Keratinocyte (primary cell): ENCODE results near the gene CAPZB. TPM values are rescaled to one million over a fixed set of nuclear protein-coding genes. Genes with fewer than 3 reads are reported as not detected.
A peak's percentile ranks its signal among the peaks of the same experiment; 100 is the strongest.

Experiments
- DNase-seq: peaks from one replicate; pipeline ENCODE4 v3.0.0-alpha.2; 2011; ENCODE audit warnings: low read depth, missing footprints, low spot score
- FAIRE-seq: peaks from 2 replicates; lab custom pipeline; 2011; peaks lifted over from hg19 to GRCh38; lab: Jason Lieb, UNC
- H2AFZ ChIP-seq: 2 replicates; pipeline ENCODE4 v1.6.0; 2012; ENCODE audit warnings: low read length, control low read depth, inconsistent platforms; ENCODE audit not compliant: control insufficient read depth
- H3K27ac ChIP-seq: 2 replicates; pipeline ENCODE4 v1.5.1; 2011; ENCODE audit warnings: low read length; ENCODE audit not compliant: control insufficient read depth, insufficient read depth
- H3K27me3 ChIP-seq: 3 replicates; pipeline ENCODE4 v1.6.0; 2011; ENCODE audit warnings: low read length; ENCODE audit not compliant: control insufficient read depth, insufficient read depth; ENCODE audit errors: extremely low read depth
- H3K36me3 ChIP-seq, 2 experiments: 2 replicates in 1 of 2; 3 replicates in 1 of 2; pipeline ENCODE4 v1.5.1; 2011; ENCODE audit warnings: low read length in 2 of 2, mild to moderate bottlenecking in 1 of 2; ENCODE audit not compliant: control insufficient read depth in 2 of 2, insufficient read depth in 2 of 2; ENCODE audit errors: extremely low read depth in 1 of 2
- H3K4me1 ChIP-seq: 3 replicates; pipeline ENCODE4 v1.5.1; 2011; ENCODE audit warnings: low read length; ENCODE audit not compliant: control insufficient read depth, insufficient read depth; ENCODE audit errors: extremely low read depth
- H3K4me2 ChIP-seq: 3 replicates; pipeline ENCODE4 v1.6.0; 2011; ENCODE audit warnings: low read depth, low read length; ENCODE audit not compliant: control insufficient read depth, insufficient read depth; ENCODE audit errors: extremely low read depth
- H3K4me3 ChIP-seq, 3 experiments: fragments of 200-600 bp in 1 of 3; sonication (generic) in 1 of 3; 2 replicates in 2 of 3; 3 replicates in 1 of 3; pipeline ENCODE4 v1.5.1; 2011 to 2016; ENCODE audit warnings: low read length in 3 of 3, mild to moderate bottlenecking in 3 of 3, control low read depth in 2 of 3, inconsistent platforms in 1 of 3, low read depth in 1 of 3, mixed read lengths in 1 of 3, mixed run types in 1 of 3, moderate library complexity in 1 of 3; ENCODE audit not compliant: control insufficient read depth in 2 of 3, insufficient read depth in 2 of 3; ENCODE audit errors: extremely low read depth in 1 of 3
- H3K79me2 ChIP-seq: 2 replicates; pipeline ENCODE4 v1.6.0; 2012; ENCODE audit warnings: low read length; ENCODE audit not compliant: control insufficient read depth, insufficient read depth
- H3K9ac ChIP-seq: 3 replicates; pipeline ENCODE4 v1.6.0; 2011; ENCODE audit warnings: low read length; ENCODE audit not compliant: control insufficient read depth, insufficient read depth; ENCODE audit errors: extremely low read depth
- H3K9me1 ChIP-seq: 3 replicates; pipeline ENCODE4 v1.6.0; 2011; ENCODE audit warnings: low read length; ENCODE audit not compliant: control insufficient read depth, insufficient read depth; ENCODE audit errors: extremely low read depth
- H3K9me3 ChIP-seq: 2 replicates; pipeline ENCODE4 v1.5.1; 2012; ENCODE audit warnings: low read depth, low read length; ENCODE audit not compliant: control insufficient read depth
- H4K20me1 ChIP-seq: 3 replicates; pipeline ENCODE4 v1.6.0; 2011; ENCODE audit warnings: low read length; ENCODE audit not compliant: control insufficient read depth, insufficient read depth; ENCODE audit errors: extremely low read depth
- CTCF ChIP-seq, 3 experiments: IDR thresholded peaks in 1 of 3; conservative IDR thresholded peaks in 1 of 3; optimal IDR thresholded peaks in 1 of 3; 2 replicates in 2 of 3; 3 replicates in 1 of 3; pipeline versions ENCODE3 to v1.5.1; 2011; ENCODE audit warnings: low read length in 3 of 3, mild to moderate bottlenecking in 3 of 3, moderate library complexity in 2 of 3, control low read depth in 1 of 3, inconsistent platforms in 1 of 3; ENCODE audit not compliant: insufficient read depth in 2 of 3; ENCODE audit errors: extremely low read depth in 1 of 3
- EZH2 ChIP-seq: IDR thresholded peaks from one replicate; pipeline ENCODE4 v1.6.1; 2012; ENCODE audit warnings: inconsistent platforms, mild to moderate bottlenecking, low read length, moderate library complexity
- dilution Hi-C: fragments of 300-500 bp; cut with MboI; formaldehyde crosslinking; loops from one replicate; pipeline ENCODE4 v1.7.0; 2020; ENCODE audit warnings: low sequenced_read_pairs; ENCODE audit not compliant: extremely low pct_ligation_motif_present
- polyA plus RNA-seq, 5 experiments: library from polyadenylated mRNA; depleted of rRNA in 3 of 5; stranded (reverse) in 3 of 5; stranded (forward) in 1 of 5; unstranded in 1 of 5; fragments of >200 nt; gene quantifications; 1 replicate in 1 of 5; 2 replicates in 3 of 5; 3 replicates in 1 of 5; pipeline versions ENCODE4 v1.2.1 to v1.2.3, GENCODE V29; 2011 to 2012; ENCODE audit warnings: missing spikeins in 2 of 5, low read depth in 1 of 5, low replicate concordance in 1 of 5

CAPZB gene
- polyA plus RNA-seq, 1 donor (not counting 4 experiments of a cell fraction or from before 2014, with no cell fraction given), result 193 TPM

- peaks cover 2% of the 10 kb centered on the region for H3K4me1 ChIP-seq
- TF ChIP-seq EZH2 (no peak), CTCF (optimal IDR thresholded peaks at IDR 0.05 in 1 of 3, IDR thresholded peaks at IDR 0.05 in 1 of 3, conservative IDR thresholded peaks at IDR 0.05 in 1 of 3; ENCODE audit: extremely low read depth in 1 of 3, insufficient read depth in 2 of 3, low read length in 3 of 3) (no peak)
- H3K9ac ChIP-seq, result no peak overlapping the region
- DNase-seq, result no peak
- FAIRE-seq, result no peak
- H3K27ac ChIP-seq, result no peak overlapping the region
- H3K36me3 ChIP-seq, result peaks cover 34 to 49% of the 10 kb centered on the region in 2 experiments
- no peak overlapping the region for H3K4me2 ChIP-seq
- no peaks in the 10 kb centered on the region for H3K9me3 ChIP-seq
- peaks cover 4% of the 10 kb centered on the region for H4K20me1 ChIP-seq
- no peaks in the 10 kb centered on the region for H3K9me1 ChIP-seq
- dilution Hi-C loops, result no loop called here
- H3K27me3 ChIP-seq, result no peaks in the 10 kb centered on the region
- H3K4me3 ChIP-seq, result no peak overlapping the region
- no peaks in the 10 kb centered on the region for H3K79me2 ChIP-seq
- H2AFZ ChIP-seq, result no peak overlapping the region
These were observed 140.5 kb downstream of the CAPZB start for GRCh38 chr1:19344831-19345230.

GRCh38 chr1:19344372-19344810 lies 140.9 kb downstream of the CAPZB start:
- Histone ChIP-seq H3K36me3 (peaks cover 35 to 48% of the 10 kb centered on the region in 2 experiments), H3K27ac (no peak overlapping the region), H4K20me1 (peaks cover 4% of the 10 kb centered on the region), H3K4me2 (no peak overlapping the region), H3K79me2 (no peaks in the 10 kb centered on the region), H3K9ac (no peak overlapping the region), H3K27me3 (no peaks in the 10 kb centered on the region), H3K9me3 (no peaks in the 10 kb centered on the region), H3K4me1 (peaks cover 2% of the 10 kb centered on the region), H3K4me3 (no peak overlapping the region), H2AFZ (no peak overlapping the region), H3K9me1 (no peaks in the 10 kb centered on the region)
- no peak for FAIRE-seq
- dilution Hi-C loops, result no loop called here
- TF ChIP-seq CTCF (optimal IDR thresholded peaks at IDR 0.05 in 1 of 3, IDR thresholded peaks at IDR 0.05 in 1 of 3, conservative IDR thresholded peaks at IDR 0.05 in 1 of 3; ENCODE audit: extremely low read depth in 1 of 3, insufficient read depth in 2 of 3, low read length in 3 of 3) (peak; percentile 85 to 94 (median 93)), EZH2 (no peak)
- no peak for DNase-seq
